MM.1S (cell line): ENCODE data around the gene ODC1.

ENCODE experiments used
- CTCF ChIP-seq: fragments of 300-600 bp; sonication (generic); IDR thresholded peaks from 2 replicates; pipeline ENCODE4 v1.5.1; 2016; ENCODE audit warnings: antibody characterized with exemption, low read length, mixed read lengths
- EZH2 ChIP-seq: fragments of 300-600 bp; sonication (generic); optimal IDR thresholded peaks from 2 replicates; pipeline ENCODE3; 2017; ENCODE audit warnings: low read depth, mild to moderate bottlenecking, antibody characterized with exemption, low read length, mixed read lengths
- EZH2phosphoT487 ChIP-seq: fragments of 300-600 bp; sonication (generic); IDR thresholded peaks from 2 replicates; pipeline ENCODE4 v1.6.1; 2018; ENCODE audit warnings: antibody characterized with exemption, low read length

- no peak for TF ChIP-seq CTCF
- TF ChIP-seq EZH2 = no peak
- TF ChIP-seq EZH2phosphoT487 = no peak
These were observed 25.9 kb downstream of the ODC1 start for GRCh38 chr2:10422251-10422650.
